ENCODE measurements around the gene COX6B2. TPM values are rescaled to one million over a fixed set of nuclear protein-coding genes. Genes with fewer than 3 reads are reported as not detected.

Gene COX6B2
- total RNA-seq, 2 experiments from 2014 or later = 0.14 to 0.30 TPM

DNA sequence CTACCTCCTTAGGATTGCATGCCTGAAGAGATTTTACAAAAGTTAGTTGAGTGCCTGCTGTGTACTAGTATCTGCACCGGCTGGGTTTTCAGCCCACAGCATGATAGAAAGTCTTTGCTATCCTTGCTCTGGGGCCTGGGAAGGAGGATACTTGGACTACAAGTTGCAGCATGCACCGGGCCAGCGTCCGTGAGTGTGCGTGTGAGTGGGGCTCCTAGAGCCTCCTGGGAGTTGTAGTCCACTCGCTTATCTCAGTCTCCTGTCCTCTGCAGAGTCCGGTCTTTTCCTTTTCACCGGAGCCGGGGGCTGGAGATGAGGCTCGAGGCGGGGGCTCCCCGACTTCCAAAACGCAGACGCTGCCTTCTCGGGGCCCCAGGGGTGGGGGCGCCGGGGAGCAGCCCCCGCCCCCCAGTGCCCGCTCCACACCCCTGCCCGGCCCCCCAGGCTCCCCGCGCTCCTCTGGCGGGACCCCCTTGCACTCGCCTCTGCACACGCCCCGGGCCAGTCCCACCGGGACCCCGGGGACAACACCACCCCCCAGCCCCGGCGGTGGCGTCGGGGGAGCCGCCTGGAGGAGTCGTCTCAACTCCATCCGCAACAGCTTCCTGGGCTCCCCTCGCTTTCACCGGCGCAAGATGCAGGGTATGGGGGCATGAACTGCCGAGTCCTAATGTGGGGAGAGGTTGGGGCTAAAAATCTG, 50.1 kb downstream of the COX6B2 start:
- Mint-ChIP-seq H3K9me3 (ENCODE audit: low read depth) (no peaks in the 10 kb centered on the region), H3K27me3 (no peaks in the 10 kb centered on the region), H3K27ac (no peak overlapping the region), H3K36me3 (ENCODE audit: low read depth) (no peaks in the 10 kb centered on the region), H3K4me1 (peaks cover 6% of the 10 kb centered on the region), H3K4me3 (no peak overlapping the region)
- ChIA-PET CTCF (no interaction called here), POLR2A (no interaction called here)
- intact Hi-C loops (cut with DNase I, micrococcal nuclease) = loop anchor here in 1 of 2 experiments (5.0 kb wide), 2 partner anchors 33 to 83 kb away; partner anchors contain the start of genes KMT5C and RPL28
- DNase-seq (peak; percentile 75), ATAC-seq (peak; percentile 53)

DNA sequence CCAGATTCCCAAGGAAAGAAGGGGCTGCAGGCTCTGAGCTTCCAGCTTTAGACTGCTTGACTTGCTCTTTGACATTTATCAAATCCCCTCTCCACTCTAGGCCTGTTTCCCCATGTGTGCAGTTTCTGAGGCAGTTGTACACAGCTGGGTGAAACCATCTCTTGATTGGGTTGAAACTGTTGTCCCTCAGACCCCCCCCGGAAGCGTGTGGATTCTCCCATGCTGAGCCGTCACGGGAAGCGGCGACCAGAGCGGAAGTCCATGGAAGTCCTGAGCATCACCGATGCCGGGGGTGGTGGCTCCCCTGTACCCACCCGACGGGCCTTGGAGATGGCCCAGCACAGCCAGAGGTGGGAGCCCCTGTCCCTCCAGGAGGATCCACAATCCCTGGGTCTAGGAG, 51.0 kb downstream of the COX6B2 start:
- no peaks in the 10 kb centered on the region for H3K9me3 Mint-ChIP-seq (ENCODE audit: low read depth)
- no peak overlapping the region for H3K27ac Mint-ChIP-seq
- H3K4me3 Mint-ChIP-seq = no peak overlapping the region
- ChIA-PET CTCF (interaction anchor here (0.6 to 3.1 kb wide), 3 partner anchors 11 to 115 kb away, joined by 3 to 13 read pairs (median 3); partner anchors contain the start of gene KMT5C), POLR2A (interaction anchor here (0.7 kb wide), 1 partner anchor 218 kb away, joined by 3 read pairs; no protein-coding TSS in a partner anchor)
- peaks cover 6% of the 10 kb centered on the region for H3K4me1 Mint-ChIP-seq
- no peak for DNase-seq
- no peaks in the 10 kb centered on the region for H3K36me3 Mint-ChIP-seq (ENCODE audit: low read depth)
- H3K27me3 Mint-ChIP-seq = no peaks in the 10 kb centered on the region
- intact Hi-C loops (cut with DNase I, micrococcal nuclease) = loop anchor here in 1 of 2 experiments (5.0 kb wide), 2 partner anchors 34 to 84 kb away; partner anchors contain the start of genes KMT5C and RPL28
- ATAC-seq = no peak

DNA sequence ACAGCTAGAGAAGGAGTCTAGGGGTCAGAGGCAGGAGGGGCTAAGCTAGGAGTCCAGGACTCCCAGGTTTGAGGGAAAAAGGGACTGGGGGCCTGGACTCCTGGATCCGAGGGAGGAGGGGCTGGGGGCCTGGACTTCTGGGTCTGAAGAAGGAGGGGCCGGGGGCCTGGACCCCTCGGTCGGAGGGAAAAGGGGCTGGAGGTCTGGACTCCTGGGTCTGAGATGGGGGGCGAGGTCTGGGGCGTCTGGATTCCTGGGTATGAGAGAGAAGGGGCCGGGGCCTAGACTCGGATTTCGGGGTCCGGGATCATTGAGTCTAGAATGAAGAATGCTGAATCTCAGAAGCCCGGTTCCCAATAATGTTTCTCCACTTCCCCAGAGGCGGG, 52.2 kb downstream of the COX6B2 start:
- POLR2A ChIA-PET = no interaction called here
- DNase-seq (no peak), ATAC-seq (no peak)
- intact Hi-C loops (cut with DNase I, micrococcal nuclease) = loop anchor here (1.0 to 5.0 kb wide), 3 partner anchors 35 to 116 kb away; partner anchors contain the start of genes KMT5C (in 1 of the 2) and RPL28 (in 1 of the 2)
- Mint-ChIP-seq H3K27ac (peak overlapping the region; percentile 90), H3K4me3 (peak overlapping the region; percentile 81), H3K27me3 (no peaks in the 10 kb centered on the region), H3K4me1 (peaks cover 6% of the 10 kb centered on the region), H3K9me3 (ENCODE audit: low read depth) (no peaks in the 10 kb centered on the region), H3K36me3 (ENCODE audit: low read depth) (no peaks in the 10 kb centered on the region)
- CTCF ChIA-PET = interaction anchor here (0.6 to 3.1 kb wide), 7 partner anchors 14 to 201 kb away, joined by 3 to 13 read pairs (median 3); partner anchors contain the start of gene PPP6R1

DNA sequence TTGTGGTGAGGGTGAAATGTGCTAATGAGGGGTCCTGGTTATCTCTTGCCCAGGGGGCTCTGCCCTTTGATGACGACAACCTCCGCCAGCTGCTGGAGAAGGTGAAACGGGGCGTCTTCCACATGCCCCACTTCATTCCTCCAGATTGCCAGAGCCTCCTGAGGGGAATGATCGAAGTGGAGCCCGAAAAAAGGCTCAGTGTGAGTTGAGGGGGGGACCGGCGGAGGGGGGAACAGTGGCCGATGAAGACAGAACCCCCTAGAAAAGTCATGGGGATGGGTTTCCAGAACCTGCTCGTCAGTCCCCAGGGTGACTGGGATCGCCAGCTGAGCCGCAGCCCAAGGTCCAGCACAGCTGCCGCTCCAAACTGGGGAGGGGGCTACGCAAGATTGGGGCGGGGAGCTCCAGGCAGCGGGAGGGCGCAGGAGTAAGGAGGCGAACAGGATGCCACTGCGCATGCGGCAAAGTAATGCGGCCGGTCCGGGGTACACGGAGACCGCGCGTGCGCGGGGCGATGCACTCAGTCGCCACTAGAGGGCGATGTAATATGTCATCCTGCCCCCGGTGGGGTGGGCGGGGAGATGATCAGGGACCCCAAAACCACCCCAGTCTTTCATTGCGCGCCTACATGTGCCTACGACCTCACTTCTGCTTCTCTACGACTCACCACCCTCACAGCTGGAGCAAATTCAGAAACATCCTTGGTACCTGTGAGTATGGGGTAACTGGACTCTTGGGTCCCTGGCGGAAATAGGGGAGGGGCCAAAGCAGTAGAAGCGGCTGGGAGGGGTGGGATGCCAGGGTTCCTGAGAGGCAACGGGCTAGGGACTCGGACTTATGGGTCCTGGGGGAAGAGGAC, 52.8 kb downstream of the COX6B2 start:
- peak overlapping the region; percentile 81 for H3K4me3 Mint-ChIP-seq
- peak; percentile 97 for DNase-seq
- H3K27me3 Mint-ChIP-seq = no peaks in the 10 kb centered on the region
- peak; percentile 90 for ATAC-seq
- intact Hi-C loops (cut with DNase I, micrococcal nuclease) = loop anchor here (1.0 to 5.0 kb wide), 7 partner anchors 21 to 117 kb away; partner anchors contain the start of genes KMT5C (in 2 of the 2), RPL28 (in 2 of the 2), HSPBP1 (in 1 of the 2) and PPP6R1 (in 1 of the 2)
- POLR2A ChIA-PET = interaction anchor here (0.8 kb wide), 1 partner anchor 37 kb away, joined by 3 read pairs; no protein-coding TSS in a partner anchor
- CTCF ChIA-PET = interaction anchor here (0.6 to 3.1 kb wide), 21 partner anchors 9 to 202 kb away, joined by 3 to 13 read pairs (median 3); partner anchors contain the start of gene PPP6R1
- H3K9me3 Mint-ChIP-seq (ENCODE audit: low read depth) = no peaks in the 10 kb centered on the region
- H3K27ac Mint-ChIP-seq = peak overlapping the region; percentile 90
- H3K4me1 Mint-ChIP-seq = peaks cover 6% of the 10 kb centered on the region
- H3K36me3 Mint-ChIP-seq (ENCODE audit: low read depth) = no peaks in the 10 kb centered on the region

DNA sequence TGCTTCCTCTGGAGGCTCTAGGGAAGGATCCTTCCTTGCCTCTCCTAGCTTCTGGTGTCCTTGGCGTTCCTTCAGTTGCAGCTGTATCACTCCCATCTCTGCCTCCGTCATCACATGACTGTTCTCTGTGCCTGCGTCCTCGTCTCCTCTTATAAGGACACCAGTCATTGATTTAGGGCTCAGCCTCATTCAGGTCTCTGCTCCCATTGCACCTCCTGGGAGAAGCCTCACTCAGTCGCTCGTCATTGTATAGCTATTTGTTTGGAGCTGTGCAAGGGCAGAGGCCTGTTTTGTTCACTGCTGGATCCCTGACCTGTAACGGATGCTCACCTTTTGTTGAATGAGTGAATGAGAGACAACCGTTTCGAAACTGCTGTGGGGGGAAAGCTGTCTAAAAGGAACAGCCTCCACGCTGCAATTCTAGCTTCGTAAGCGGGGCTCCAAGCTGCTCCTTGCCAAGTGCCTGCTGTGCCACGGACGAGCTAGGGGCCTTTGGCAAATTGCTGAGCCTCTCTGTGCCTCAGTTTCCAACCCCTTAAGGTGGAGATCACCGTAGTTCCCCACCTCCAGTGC, 53.5 kb downstream of the COX6B2 start:
- DNase-seq (no peak), ATAC-seq (no peak)
- Mint-ChIP-seq H3K36me3 (ENCODE audit: low read depth) (no peaks in the 10 kb centered on the region), H3K27me3 (no peaks in the 10 kb centered on the region), H3K4me3 (peak overlapping the region; percentile 81), H3K27ac (peak overlapping the region; percentile 42), H3K9me3 (ENCODE audit: low read depth) (no peaks in the 10 kb centered on the region), H3K4me1 (peaks cover 6% of the 10 kb centered on the region)
- ChIA-PET POLR2A (interaction anchor here (0.8 kb wide), 1 partner anchor 38 kb away, joined by 3 read pairs; no protein-coding TSS in a partner anchor), CTCF (interaction anchor here (0.6 to 3.1 kb wide), 17 partner anchors 8 to 1549 kb away, joined by 3 to 13 read pairs (median 3); no protein-coding TSS in a partner anchor)
- intact Hi-C loops (cut with DNase I, micrococcal nuclease) = loop anchor here (1.0 to 5.0 kb wide), 6 partner anchors 21 to 86 kb away; partner anchors contain the start of genes KMT5C (in 2 of the 2), RPL28 (in 2 of the 2), HSPBP1 (in 1 of the 2) and PPP6R1 (in 1 of the 2)

DNA sequence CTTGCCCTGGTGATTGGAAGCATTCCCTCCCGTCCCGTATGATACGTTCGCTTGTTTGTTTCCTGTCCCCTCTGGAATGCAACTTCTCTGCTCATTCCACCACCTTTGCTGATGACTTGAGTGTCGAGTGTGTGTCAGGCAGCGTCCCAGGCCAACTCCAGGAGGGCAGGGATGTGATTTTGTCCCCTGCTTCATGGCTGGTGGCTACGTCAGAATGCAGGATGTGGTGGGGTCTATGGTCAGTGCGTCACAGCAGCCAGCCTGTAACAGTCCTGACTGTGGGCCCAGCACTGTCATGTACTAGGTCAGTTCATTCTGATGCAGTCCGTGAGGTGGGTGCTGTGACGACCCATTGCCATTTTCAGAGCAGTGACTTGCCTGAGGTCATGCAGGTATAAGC, 54.5 kb downstream of the COX6B2 start:
- no peak overlapping the region for H3K4me3 Mint-ChIP-seq
- H3K36me3 Mint-ChIP-seq (ENCODE audit: low read depth) = no peaks in the 10 kb centered on the region
- H3K27ac Mint-ChIP-seq = no peak overlapping the region
- ChIA-PET CTCF (no interaction called here), POLR2A (no interaction called here)
- no peaks in the 10 kb centered on the region for H3K9me3 Mint-ChIP-seq (ENCODE audit: low read depth)
- H3K27me3 Mint-ChIP-seq = no peaks in the 10 kb centered on the region
- intact Hi-C loops (cut with DNase I, micrococcal nuclease) = loop anchor here in 1 of 2 experiments (5.0 kb wide), 2 partner anchors 37 to 87 kb away; partner anchors contain the start of genes KMT5C and RPL28
- ATAC-seq (no peak), DNase-seq (no peak)
- H3K4me1 Mint-ChIP-seq = peaks cover 6% of the 10 kb centered on the region

Other genes with a start within 250 kb of the COX6B2 start
- gene PPP1R12C, start 237.1 kb downstream of the COX6B2 start, total RNA-seq = 10 to 100 TPM; 66.1 to 69.8 TPM
- under 1 TPM; 0.47 to 0.50 TPM for gene TNNT1, start 205.5 kb downstream of the COX6B2 start, total RNA-seq
- under 1 TPM in 1 of 2 experiments, not detected in 1; 0.32 TPM for gene TNNI3, start 197.0 kb downstream of the COX6B2 start, total RNA-seq
- under 1 TPM; 0.53 to 0.72 TPM for gene DNAAF3, start 188.1 kb downstream of the COX6B2 start, total RNA-seq
- under 1 TPM in 1 of 2 experiments, not detected in 1; 0.37 TPM for gene SYT5, start 174.4 kb downstream of the COX6B2 start, total RNA-seq
- gene PTPRH, start 145.2 kb downstream of the COX6B2 start, total RNA-seq = not detected
- gene TMEM86B, start 126.0 kb downstream of the COX6B2 start, total RNA-seq = 1 to 10 TPM; 4.9 to 9.0 TPM
- gene PPP6R1, start 95.7 kb downstream of the COX6B2 start, total RNA-seq = 100 to 1,000 TPM; 177 to 201 TPM
- gene HSPBP1, start 74.6 kb downstream of the COX6B2 start, total RNA-seq = 10 to 100 TPM; 41.1 to 45.2 TPM
- 1 to 10 TPM; 4.1 to 4.5 TPM for gene BRSK1, start 70.7 kb downstream of the COX6B2 start, total RNA-seq
- gene TMEM150B, start 29.4 kb downstream of the COX6B2 start, total RNA-seq = not detected
- gene KMT5C, start 14.8 kb downstream of the COX6B2 start, total RNA-seq = 10 to 100 TPM; 27.5 to 32.3 TPM
- not detected for gene GARIN5B, start 8.5 kb upstream of the COX6B2 start, total RNA-seq
- gene IL11, start 15.7 kb upstream of the COX6B2 start, total RNA-seq = under 1 TPM; 0.09 to 0.18 TPM
- gene TMEM190, start 22.1 kb upstream of the COX6B2 start, total RNA-seq = not detected
- gene TMEM238, start 29.6 kb upstream of the COX6B2 start, total RNA-seq = 1 to 10 TPM; 5.9 to 6.3 TPM
- gene RPL28, start 31.2 kb upstream of the COX6B2 start, total RNA-seq = 1,000 to 10,000 TPM; 2,751 to 4,078 TPM
- 100 to 1,000 TPM; 228 to 342 TPM for gene UBE2S, start 53.1 kb upstream of the COX6B2 start, total RNA-seq
- gene SHISA7, start 88.6 kb upstream of the COX6B2 start, total RNA-seq = not detected
- gene ISOC2, start 106.9 kb upstream of the COX6B2 start, total RNA-seq = 10 to 100 TPM; 24.3 to 28.0 TPM
- gene C19orf85, start 110.0 kb upstream of the COX6B2 start, total RNA-seq = not detected
- 1 to 10 TPM; 5.6 to 6.8 TPM for gene ZNF628, start 121.9 kb upstream of the COX6B2 start, total RNA-seq
- 10 to 100 TPM in 1 of 2 experiments, 1 to 10 TPM in 1; 8.2 to 14.8 TPM for gene NAT14, start 130.5 kb upstream of the COX6B2 start, total RNA-seq
- under 1 TPM; 0.32 to 0.34 TPM for gene SSC5D, start 133.7 kb upstream of the COX6B2 start, total RNA-seq
- gene SBK2, start 182.4 kb upstream of the COX6B2 start, total RNA-seq = not detected
- not detected for gene SBK3, start 190.8 kb upstream of the COX6B2 start, total RNA-seq
- gene ZNF579, start 226.1 kb upstream of the COX6B2 start, total RNA-seq = 1 to 10 TPM; 7.2 to 7.5 TPM
- gene FIZ1, start 244.8 kb upstream of the COX6B2 start, total RNA-seq = 10 to 100 TPM; 13.6 to 14.7 TPM
- 10 to 100 TPM; 16.2 to 18.6 TPM for gene ZNF524, start 245.6 kb upstream of the COX6B2 start, total RNA-seq